ENCODE measurements around the gene NEO1.

DNA sequence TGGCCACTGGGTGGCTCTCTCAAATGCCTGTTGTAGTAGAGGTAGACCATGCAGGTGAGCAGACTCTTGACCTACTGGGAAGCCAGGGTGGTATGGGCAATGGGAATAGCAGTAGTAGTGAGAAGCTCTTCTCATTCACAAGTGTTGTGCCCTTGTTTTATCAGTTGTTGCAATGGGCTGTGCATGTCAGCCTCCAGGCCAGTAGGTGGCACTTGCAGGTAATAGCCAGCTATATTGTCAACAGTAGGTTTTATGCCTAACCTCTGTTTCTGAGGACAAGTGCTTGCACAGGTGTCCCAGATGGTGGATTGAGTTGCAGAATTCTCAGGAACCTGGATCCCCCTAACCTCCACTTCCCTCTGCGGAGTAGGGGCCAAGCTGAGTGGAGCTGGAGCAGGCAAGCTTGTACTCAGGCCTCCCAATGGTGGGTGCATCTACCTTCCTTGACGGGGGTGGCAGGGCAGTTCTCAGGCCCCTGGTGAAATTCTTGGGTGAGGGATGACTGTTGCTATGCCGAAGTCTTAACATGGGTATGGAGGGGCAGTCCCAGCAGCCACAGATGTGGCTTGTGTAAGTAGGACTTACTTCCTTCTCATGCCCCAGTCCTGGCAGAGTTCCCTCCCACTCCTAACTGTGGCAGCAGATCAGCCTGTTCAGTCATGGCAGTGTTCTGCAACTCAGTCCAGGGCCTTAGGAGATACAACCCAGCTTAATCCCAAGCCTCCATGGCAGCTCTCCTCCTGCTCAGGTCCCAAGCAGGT lies 104.3 kb downstream of the NEO1 start:
- TF ChIP-seq, protein P1, sequence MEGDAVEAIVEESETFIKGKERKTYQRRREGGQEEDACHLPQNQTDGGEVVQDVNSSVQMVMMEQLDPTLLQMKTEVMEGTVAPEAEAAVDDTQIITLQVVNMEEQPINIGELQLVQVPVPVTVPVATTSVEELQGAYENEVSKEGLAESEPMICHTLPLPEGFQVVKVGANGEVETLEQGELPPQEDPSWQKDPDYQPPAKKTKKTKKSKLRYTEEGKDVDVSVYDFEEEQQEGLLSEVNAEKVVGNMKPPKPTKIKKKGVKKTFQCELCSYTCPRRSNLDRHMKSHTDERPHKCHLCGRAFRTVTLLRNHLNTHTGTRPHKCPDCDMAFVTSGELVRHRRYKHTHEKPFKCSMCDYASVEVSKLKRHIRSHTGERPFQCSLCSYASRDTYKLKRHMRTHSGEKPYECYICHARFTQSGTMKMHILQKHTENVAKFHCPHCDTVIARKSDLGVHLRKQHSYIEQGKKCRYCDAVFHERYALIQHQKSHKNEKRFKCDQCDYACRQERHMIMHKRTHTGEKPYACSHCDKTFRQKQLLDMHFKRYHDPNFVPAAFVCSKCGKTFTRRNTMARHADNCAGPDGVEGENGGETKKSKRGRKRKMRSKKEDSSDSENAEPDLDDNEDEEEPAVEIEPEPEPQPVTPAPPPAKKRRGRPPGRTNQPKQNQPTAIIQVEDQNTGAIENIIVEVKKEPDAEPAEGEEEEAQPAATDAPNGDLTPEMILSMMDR (IDR thresholded peaks at IDR 0.05; ENCODE audit: insufficient read depth, low read length) = no peak
- no peak for TF ChIP-seq SPI1 (IDR thresholded peaks at IDR 0.05; ENCODE audit: borderline replicate concordance, low read depth)
- TF ChIP-seq POLR2AphosphoS5 (IDR thresholded peaks at IDR 0.05; ENCODE audit: low read depth) = no peak
